ENCODE measurements around the gene PSMB3. TPM values are rescaled to one million over a fixed set of nuclear protein-coding genes. Genes with fewer than 3 reads are reported as not detected.

PSMB3 gene
- total RNA-seq, 2 experiments from 2014 or later = 246 to 303 TPM

DNA sequence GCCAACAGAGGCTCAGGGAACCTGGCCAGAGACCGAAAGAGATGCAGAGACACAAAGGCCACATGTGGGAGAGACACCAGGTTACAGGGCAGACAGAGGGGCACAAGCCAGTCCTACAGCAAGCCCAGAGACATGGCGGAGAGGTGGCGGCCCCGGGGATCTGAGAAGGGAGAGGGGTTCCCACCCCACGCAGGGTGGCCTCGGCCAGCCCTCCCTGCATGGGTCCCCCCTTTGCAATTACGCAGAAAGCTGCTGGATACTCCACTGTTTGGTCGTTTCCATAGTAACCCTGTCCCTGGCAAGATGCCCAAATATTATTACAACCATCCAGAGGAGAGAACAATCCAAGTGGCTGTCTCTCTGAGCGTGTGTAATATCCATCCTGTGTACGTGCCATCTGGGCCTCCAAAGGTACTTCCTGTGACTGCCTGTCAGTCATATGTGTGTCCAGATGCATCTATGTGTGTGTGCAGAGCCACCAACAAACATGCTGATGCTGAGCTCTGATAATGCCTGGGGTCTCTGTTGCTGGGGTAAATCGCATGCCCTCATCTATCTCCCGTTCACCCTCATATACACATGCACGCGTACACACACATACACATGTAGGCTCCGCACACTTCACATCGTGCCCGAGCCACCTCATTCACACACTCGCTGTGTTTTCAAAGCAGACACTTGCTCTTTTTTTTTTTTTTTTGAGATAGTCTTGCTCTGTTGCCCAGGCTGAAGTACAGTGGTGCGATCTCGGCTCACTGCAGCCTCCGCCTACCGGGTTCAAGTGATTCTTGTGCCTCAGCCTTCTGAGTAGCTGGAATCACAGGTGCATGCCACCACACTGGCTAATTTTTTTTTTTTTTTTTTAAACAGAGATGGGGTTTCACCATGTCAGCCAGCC lies 9.9 kb upstream of the PSMB3 start:
- CTCF ChIA-PET = interaction anchor here (1.0 to 5.1 kb wide), 3 partner anchors 8 to 70 kb away, joined by 3 to 28 read pairs (median 8); no protein-coding TSS in a partner anchor
- no peaks in the 10 kb centered on the region for H3K9me3 Mint-ChIP-seq (ENCODE audit: low read depth)
- no peak overlapping the region for H3K27ac Mint-ChIP-seq
- no peak overlapping the region for H3K4me3 Mint-ChIP-seq
- peaks cover 32% of the 10 kb centered on the region for H3K27me3 Mint-ChIP-seq
- no peaks in the 10 kb centered on the region for H3K36me3 Mint-ChIP-seq
- DNase-seq (peak; percentile 59), ATAC-seq (peak; percentile 68)
- peaks cover 21% of the 10 kb centered on the region for H3K4me1 Mint-ChIP-seq

DNA sequence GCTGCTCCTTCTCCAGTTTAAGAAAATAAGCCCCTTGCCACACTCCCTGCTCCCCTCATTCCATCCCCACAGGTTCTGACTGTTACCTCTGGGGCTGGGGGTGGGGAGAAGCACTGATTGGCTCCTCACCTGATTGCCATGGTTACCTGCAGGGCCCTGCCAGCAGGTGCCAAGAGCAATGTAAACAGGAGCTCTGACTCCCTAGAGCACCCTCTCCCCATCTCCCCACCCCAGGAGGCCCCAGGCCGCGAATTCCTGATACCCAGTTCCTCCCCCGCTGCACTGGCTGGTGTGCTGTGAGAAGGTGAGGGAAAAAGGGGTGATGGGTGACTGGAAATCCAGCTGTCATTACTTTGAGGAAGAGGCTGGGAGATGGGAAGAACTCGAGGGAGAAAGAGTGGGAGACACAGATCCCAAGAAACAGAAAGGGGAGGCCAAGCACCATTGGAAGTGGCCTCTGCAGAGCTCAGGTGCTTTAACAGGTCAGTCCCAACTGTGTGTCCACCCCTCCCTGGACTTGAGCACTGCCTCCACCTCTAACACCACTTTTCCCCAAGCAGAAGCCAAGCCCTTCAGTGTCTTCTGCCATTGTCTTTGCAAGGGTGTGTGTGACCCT lies 8.9 kb upstream of the PSMB3 start:
- peaks cover 36% of the 10 kb centered on the region for H3K27me3 Mint-ChIP-seq
- no peak for ATAC-seq
- H3K27ac Mint-ChIP-seq = no peak overlapping the region
- no peaks in the 10 kb centered on the region for H3K36me3 Mint-ChIP-seq
- CTCF ChIA-PET = interaction anchor here (1.2 to 5.1 kb wide), 2 partner anchors 9 to 15 kb away, joined by 3 to 28 read pairs; no protein-coding TSS in a partner anchor
- peaks cover 25% of the 10 kb centered on the region for H3K4me1 Mint-ChIP-seq
- DNase-seq = no peak
- H3K9me3 Mint-ChIP-seq (ENCODE audit: low read depth) = no peaks in the 10 kb centered on the region
- H3K4me3 Mint-ChIP-seq = no peak overlapping the region

DNA sequence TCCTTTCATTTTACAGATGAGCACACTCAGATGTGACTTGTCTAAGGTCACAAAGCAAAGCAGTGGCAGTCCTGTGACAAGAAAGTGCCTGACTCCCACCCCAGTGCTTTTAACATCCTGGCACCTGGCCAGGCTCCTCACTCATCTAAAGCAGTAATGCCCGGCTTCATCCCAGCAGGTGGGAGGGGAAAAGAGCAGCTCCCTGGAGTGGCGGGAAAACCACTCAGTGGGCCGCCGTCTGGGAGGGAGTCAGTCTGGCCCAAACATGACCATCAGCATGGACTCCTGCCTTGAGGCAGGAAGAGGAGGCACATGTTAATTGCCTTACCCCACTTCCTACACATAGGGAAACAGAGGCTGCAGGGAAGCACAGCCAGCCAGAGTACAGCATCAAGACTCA lies 7.0 kb upstream of the PSMB3 start:
- Mint-ChIP-seq H3K27me3 (peaks cover 54% of the 10 kb centered on the region), H3K36me3 (no peaks in the 10 kb centered on the region)
- CTCF ChIA-PET = interaction anchor here (1.4 to 5.1 kb wide), 3 partner anchors 9 to 68 kb away, joined by 4 to 28 read pairs (median 8); no protein-coding TSS in a partner anchor

DNA sequence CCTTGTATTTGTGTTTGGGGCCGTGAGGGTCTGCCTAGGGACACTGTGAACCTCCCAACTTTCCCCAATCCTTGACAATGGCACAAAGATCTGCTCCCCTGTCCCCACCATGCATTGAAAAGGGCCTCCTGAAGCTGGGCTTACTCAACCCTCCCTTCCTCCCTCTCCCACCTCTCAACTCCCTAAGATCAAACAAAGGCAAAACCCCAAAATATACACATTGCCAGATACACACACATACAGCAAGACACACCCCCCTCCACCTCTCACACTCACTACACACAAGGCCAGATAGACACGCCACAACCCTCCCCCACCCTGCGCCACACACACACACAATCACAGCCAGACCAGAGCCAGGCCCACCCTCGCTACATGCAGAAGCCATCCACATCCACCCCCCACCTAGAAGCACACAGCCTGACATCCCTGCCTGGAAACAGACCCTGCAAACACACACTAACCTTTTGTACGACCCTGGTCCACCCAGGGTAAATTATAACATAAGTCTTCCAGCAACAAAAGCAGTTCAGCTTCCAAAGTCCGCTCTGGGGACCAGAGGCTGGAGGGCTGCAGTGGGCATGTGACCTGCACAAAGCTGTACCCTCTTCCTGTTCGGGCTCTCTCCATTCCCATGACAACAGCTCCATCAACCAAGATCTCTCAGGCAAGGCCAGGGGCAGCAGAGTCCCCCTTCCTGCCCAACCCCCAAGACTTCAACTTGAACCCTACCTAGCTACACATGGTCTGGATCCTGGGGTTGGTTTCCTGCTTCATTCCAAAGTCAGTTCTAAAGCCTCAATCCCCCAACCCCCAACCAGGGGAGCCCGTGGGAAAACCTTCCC lies 6.3 kb upstream of the PSMB3 start:
- no peaks in the 10 kb centered on the region for H3K36me3 Mint-ChIP-seq
- peaks cover 61% of the 10 kb centered on the region for H3K27me3 Mint-ChIP-seq
- H3K27ac Mint-ChIP-seq = no peak overlapping the region
- peaks cover 43% of the 10 kb centered on the region for H3K4me1 Mint-ChIP-seq
- DNase-seq (no peak), ATAC-seq (no peak)
- H3K4me3 Mint-ChIP-seq = peak overlapping the region; percentile 32
- CTCF ChIA-PET = interaction anchor here (1.4 to 5.1 kb wide), 3 partner anchors 10 to 69 kb away, joined by 4 to 28 read pairs (median 8); no protein-coding TSS in a partner anchor
- no peaks in the 10 kb centered on the region for H3K9me3 Mint-ChIP-seq (ENCODE audit: low read depth)

More for the DNA sequence above, 7.0 kb upstream of the PSMB3 start:
- Mint-ChIP-seq H3K4me3 (no peak overlapping the region), H3K9me3 (ENCODE audit: low read depth) (no peaks in the 10 kb centered on the region), H3K4me1 (peaks cover 36% of the 10 kb centered on the region), H3K27ac (no peak overlapping the region)
- DNase-seq (no peak), ATAC-seq (no peak)

DNA sequence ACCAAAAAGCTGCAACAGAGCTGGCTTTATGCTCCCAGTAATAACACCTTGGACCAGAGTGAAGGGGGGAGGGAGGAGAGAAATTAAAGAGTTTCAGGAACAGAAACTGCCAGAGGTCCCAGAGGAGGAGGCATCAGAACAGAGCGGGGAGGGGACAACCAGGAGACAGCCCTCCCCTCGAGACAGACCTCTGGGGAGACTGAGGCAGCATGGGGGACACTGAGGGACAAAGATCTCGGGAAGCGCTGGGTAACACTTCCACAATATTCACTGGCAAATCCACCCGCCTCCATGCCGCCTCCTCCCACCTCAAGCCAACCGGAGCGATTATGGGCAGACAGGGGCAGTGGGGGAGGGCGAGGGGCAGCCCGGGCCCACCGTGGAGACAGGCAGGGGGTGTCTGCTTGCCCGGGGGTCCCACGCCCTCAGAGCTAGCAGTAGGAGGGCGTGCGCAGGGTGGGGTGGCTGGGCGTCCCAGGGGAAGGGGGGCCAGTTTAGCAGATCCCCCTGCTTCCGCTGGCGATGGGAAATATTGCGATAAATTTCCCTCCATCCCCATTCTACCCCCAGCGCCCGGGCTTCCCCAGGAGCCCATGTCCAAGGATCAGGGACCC lies 5.6 kb upstream of the PSMB3 start:
- Mint-ChIP-seq H3K4me3 (peak overlapping the region; percentile 32), H3K36me3 (no peaks in the 10 kb centered on the region), H3K4me1 (peaks cover 46% of the 10 kb centered on the region), H3K27me3 (peaks cover 61% of the 10 kb centered on the region), H3K27ac (no peak overlapping the region), H3K9me3 (ENCODE audit: low read depth) (no peaks in the 10 kb centered on the region)
- DNase-seq = no peak
- CTCF ChIA-PET = interaction anchor here (1.4 to 5.1 kb wide), 3 partner anchors 11 to 70 kb away, joined by 4 to 28 read pairs (median 8); no protein-coding TSS in a partner anchor
- ATAC-seq = no peak

DNA sequence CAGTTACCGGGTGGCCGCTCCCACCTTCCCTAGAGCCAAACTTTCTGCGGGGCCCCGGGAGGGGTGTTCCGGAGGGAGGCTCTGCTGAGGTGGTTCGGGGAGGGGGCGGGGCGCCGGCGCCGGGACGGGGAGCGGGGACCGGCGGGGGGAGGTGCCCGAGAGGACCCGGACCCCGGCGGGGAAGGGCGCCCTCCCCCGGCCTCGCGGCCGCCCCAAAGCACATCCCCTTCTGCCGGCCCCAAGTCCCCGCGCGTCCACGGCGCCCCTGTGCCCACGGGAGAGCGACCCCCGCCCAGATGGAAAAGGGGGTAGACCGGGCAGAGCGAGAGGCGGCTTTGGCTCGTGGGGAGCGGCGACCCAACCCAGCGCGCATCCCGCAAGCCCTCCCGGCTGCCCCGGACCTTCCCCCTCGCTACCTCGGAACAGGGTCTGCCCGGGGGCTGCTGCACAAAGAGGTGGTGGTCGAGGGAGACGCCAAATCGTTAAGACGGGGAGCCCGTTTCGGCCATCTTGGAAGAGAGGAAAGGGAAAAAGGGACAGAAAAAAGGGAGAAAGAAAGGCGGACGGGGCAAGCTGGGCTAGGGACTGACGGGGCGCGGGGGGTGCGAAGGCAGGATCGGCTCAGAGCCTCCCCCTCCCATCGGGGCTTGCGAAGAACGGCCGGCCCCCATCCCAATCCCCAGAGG lies 4.9 kb upstream of the PSMB3 start:
- no peak overlapping the region for H3K27ac Mint-ChIP-seq
- CTCF ChIA-PET = interaction anchor here (5.1 kb wide), 1 partner anchor 13 kb away, joined by 28 read pairs; no protein-coding TSS in a partner anchor
- peaks cover 61% of the 10 kb centered on the region for H3K27me3 Mint-ChIP-seq
- DNase-seq (no peak), ATAC-seq (no peak)
- H3K4me1 Mint-ChIP-seq = peaks cover 43% of the 10 kb centered on the region
- no peaks in the 10 kb centered on the region for H3K9me3 Mint-ChIP-seq (ENCODE audit: low read depth)
- H3K4me3 Mint-ChIP-seq = peak overlapping the region; percentile 68
- peaks cover 2% of the 10 kb centered on the region for H3K36me3 Mint-ChIP-seq

DNA sequence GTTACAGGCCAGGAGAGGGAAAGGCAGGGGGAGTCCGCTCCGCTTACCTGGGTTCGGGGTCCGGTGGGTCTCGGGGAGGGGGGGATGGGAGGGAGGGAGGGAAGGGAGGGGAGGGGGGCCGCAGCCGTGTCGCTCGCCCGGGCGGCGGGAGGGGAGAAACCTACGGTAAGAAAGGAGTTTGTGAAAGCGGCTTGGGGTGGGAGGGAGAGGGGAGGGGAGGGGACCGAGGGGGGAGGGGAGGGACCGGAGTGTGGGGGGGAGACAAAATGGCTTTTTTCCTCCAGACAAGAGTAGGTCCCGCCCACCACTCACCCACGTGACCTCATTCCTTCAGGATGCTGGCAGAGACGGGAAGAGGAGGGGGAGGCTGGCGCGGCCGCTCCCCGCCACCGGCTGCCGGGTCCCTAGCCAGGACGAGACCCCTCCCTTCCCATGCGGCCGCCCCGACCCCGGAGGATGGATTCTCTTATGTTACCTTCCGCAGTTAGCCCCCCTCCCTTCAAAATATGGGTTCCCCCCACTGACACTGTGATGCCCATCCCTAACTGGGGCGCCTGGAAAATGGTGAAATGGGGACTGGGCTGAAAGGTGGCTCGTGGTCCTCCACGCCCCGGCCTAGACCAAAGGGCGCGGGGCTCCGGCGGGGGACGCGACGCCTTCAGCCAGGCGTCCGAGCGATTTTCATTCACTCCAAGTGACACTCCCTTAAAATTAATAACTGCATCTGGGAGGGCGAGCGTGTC lies 4.2 kb upstream of the PSMB3 start, which contains the start of gene PCGF2:
Gene PCGF2, minus strand, starts transcription at position 188 of the 743 bp plus-strand sequence. CDS start 7,934 bp downstream, outside the sequence.
- Mint-ChIP-seq H3K27me3 (peaks cover 61% of the 10 kb centered on the region), H3K4me3 (peak within 1 kb of the TSS; percentile 68), H3K9me3 (ENCODE audit: low read depth) (no peaks in the 10 kb centered on the region), H3K27ac (no peak within 1 kb of the TSS), H3K36me3 (peaks cover 3% of the 10 kb centered on the region), H3K4me1 (peaks cover 42% of the 10 kb centered on the region)
- CTCF ChIA-PET = interaction anchor here (1.2 to 1.8 kb wide), 2 partner anchors 13 to 131 kb away, joined by 3 to 9 read pairs; no protein-coding TSS in a partner anchor
- ATAC-seq (no peak), DNase-seq (no peak)

DNA sequence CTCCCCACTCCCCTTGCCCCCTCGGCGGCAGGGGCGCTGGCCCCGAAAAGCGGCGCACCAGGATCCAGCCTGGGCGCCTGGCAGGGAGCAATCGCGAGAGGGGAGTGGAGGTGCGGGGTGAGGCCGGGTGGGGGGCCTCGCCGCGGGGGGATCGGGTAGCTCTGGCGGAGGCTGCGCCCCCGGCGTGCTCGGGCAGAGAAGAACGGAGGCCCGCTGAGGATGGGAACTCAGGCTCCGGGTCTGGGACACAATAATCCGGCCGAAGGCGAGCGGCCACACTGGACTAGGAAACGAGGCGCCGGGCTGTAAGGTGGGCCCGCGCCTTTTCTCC lies 3.7 kb upstream of the PSMB3 start:
- H3K9me3 Mint-ChIP-seq (ENCODE audit: low read depth) = no peaks in the 10 kb centered on the region
- H3K27ac Mint-ChIP-seq = no peak overlapping the region
- CTCF ChIA-PET = interaction anchor here (0.9 to 1.8 kb wide), 4 partner anchors 14 to 131 kb away, joined by 3 to 9 read pairs (median 4); no protein-coding TSS in a partner anchor
- DNase-seq (no peak), ATAC-seq (no peak)
- H3K27me3 Mint-ChIP-seq = peaks cover 61% of the 10 kb centered on the region
- peak overlapping the region; percentile 63 for H3K4me3 Mint-ChIP-seq
- peaks cover 45% of the 10 kb centered on the region for H3K4me1 Mint-ChIP-seq
- peaks cover 6% of the 10 kb centered on the region for H3K36me3 Mint-ChIP-seq

DNA sequence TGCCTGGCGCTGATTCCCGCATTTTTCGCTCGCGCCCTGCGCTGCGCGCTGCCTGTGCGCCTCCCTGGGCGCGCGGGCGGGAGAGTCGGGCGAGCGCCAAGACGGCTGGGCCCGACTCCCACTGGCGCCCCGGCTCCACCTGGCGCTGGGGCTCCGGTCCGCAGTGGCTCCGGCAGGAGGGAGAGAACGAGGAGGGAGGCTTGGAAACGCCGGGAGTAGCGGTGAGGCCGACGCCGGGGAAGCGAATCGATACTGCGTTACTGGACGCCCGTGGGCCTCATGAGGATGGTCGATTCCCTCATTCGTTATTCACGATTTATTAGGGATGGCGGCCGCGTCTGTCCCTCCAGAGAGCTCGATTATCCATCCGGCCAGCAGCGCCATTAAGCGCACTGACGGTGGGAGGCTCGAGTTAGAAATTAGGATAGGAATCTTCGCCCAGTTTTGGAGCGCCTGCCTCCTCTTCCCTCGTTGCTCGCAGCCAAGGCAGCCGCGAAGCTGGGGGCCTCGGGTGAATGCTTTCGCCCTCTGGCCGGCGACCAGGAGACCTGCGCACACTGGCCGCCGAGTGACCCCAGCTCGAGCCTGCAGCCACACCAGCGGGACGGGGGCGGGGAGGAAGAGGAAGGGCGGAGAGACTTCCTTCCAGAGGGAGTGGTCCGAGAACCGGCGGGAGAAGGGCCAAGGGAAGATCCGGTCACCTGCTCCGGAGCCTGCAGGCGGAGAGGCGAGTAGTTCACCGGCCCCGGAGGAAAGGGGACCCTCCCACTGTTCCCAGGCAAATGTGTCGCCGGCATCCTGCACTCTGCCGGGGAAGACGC lies 3.1 kb upstream of the PSMB3 start:
- no peak for DNase-seq
- no peak overlapping the region for H3K27ac Mint-ChIP-seq
- ATAC-seq = no peak
- H3K9me3 Mint-ChIP-seq (ENCODE audit: low read depth) = no peaks in the 10 kb centered on the region
- peaks cover 48% of the 10 kb centered on the region for H3K4me1 Mint-ChIP-seq
- CTCF ChIA-PET = interaction anchor here (0.9 to 1.8 kb wide), 5 partner anchors 12 to 132 kb away, joined by 3 to 9 read pairs (median 4); no protein-coding TSS in a partner anchor
- H3K4me3 Mint-ChIP-seq = peak overlapping the region; percentile 63
- H3K27me3 Mint-ChIP-seq = peaks cover 57% of the 10 kb centered on the region
- peaks cover 8% of the 10 kb centered on the region for H3K36me3 Mint-ChIP-seq

DNA sequence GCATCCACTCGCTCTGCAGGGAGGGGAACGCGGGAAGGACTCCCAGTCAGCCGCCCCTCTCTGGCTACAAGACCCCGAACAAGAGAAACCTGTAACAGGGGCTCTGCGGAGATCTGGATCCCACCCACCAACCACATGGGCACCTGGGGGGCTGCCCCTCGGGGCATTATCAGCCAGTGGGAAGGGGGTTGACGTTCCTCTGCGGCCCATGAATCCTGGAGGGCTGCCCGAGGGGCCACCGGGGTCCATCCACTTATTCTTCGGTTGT lies 2.6 kb upstream of the PSMB3 start:
- CTCF ChIA-PET = interaction anchor here (0.5 to 2.7 kb wide), 4 partner anchors 12 to 1763 kb away, joined by 3 to 13 read pairs (median 6); no protein-coding TSS in a partner anchor
- Mint-ChIP-seq H3K36me3 (peaks cover 11% of the 10 kb centered on the region), H3K27me3 (peaks cover 51% of the 10 kb centered on the region), H3K27ac (no peak overlapping the region), H3K4me3 (peak overlapping the region; percentile 63), H3K9me3 (ENCODE audit: low read depth) (no peaks in the 10 kb centered on the region), H3K4me1 (peaks cover 51% of the 10 kb centered on the region)
- DNase-seq (no peak), ATAC-seq (no peak)

Measured in activated CD8-positive, alpha-beta memory T cell treated with anti-CD3 and anti-CD28 coated beads, Interleukin-2, amount 10 ng/mL, durations not matched to agents 7 days and 5 days (primary cell).